ENCODE results near the gene PCCA.

PCCA gene

GRCh38 chr13:100396776-100397175 lies 307.9 kb downstream of the PCCA start:
- H3K27ac ChIP-seq, result no peak overlapping the region
- TF ChIP-seq ZFX (IDR thresholded peaks at IDR 0.05) (no peak), CTCF (conservative IDR thresholded peaks at IDR 0.05) (no peak)

GRCh38 chr13:100397627-100398026 lies 308.7 kb downstream of the PCCA start:
- H3K27ac ChIP-seq, result no peak overlapping the region

GRCh38 chr13:100398360-100398759 lies 309.5 kb downstream of the PCCA start:
- TF ChIP-seq ZFX (IDR thresholded peaks at IDR 0.05) (no peak), CTCF (conservative IDR thresholded peaks at IDR 0.05) (no peak)
- no peak overlapping the region for H3K27ac ChIP-seq

More at GRCh38 chr13:100397627-100398026, 308.7 kb downstream of the PCCA start:
- TF ChIP-seq ZFX (IDR thresholded peaks at IDR 0.05) (no peak), CTCF (conservative IDR thresholded peaks at IDR 0.05) (no peak)

- H3K27ac ChIP-seq, result no peak overlapping the region
- TF ChIP-seq ZFX (IDR thresholded peaks at IDR 0.05) (no peak), CTCF (conservative IDR thresholded peaks at IDR 0.05) (no peak)
These were observed 310.6 kb downstream of the PCCA start for GRCh38 chr13:100399455-100399854.

GRCh38 chr13:100403675-100404074 lies 314.8 kb downstream of the PCCA start:
- H3K27ac ChIP-seq, result no peak overlapping the region
- TF ChIP-seq CTCF (conservative IDR thresholded peaks at IDR 0.05), result no peak
- no peak for TF ChIP-seq ZFX (IDR thresholded peaks at IDR 0.05)

GRCh38 chr13:100409132-100409531 lies 320.2 kb downstream of the PCCA start:
- no peak for TF ChIP-seq CTCF (conservative IDR thresholded peaks at IDR 0.05)
- no peak for TF ChIP-seq ZFX (IDR thresholded peaks at IDR 0.05)
- no peak overlapping the region for H3K27ac ChIP-seq

- TF ChIP-seq ZFX (IDR thresholded peaks at IDR 0.05) (no peak), CTCF (conservative IDR thresholded peaks at IDR 0.05) (no peak)
These were observed 334.5 kb downstream of the PCCA start for GRCh38 chr13:100423375-100423774.

More at GRCh38 chr13:100423375-100423774, 334.5 kb downstream of the PCCA start:
- no peak overlapping the region for H3K27ac ChIP-seq
